ENCODE results near the gene TSC2.
A peak's percentile ranks its signal among the peaks of the same experiment; 100 is the strongest.

Gene TSC2

DNA sequence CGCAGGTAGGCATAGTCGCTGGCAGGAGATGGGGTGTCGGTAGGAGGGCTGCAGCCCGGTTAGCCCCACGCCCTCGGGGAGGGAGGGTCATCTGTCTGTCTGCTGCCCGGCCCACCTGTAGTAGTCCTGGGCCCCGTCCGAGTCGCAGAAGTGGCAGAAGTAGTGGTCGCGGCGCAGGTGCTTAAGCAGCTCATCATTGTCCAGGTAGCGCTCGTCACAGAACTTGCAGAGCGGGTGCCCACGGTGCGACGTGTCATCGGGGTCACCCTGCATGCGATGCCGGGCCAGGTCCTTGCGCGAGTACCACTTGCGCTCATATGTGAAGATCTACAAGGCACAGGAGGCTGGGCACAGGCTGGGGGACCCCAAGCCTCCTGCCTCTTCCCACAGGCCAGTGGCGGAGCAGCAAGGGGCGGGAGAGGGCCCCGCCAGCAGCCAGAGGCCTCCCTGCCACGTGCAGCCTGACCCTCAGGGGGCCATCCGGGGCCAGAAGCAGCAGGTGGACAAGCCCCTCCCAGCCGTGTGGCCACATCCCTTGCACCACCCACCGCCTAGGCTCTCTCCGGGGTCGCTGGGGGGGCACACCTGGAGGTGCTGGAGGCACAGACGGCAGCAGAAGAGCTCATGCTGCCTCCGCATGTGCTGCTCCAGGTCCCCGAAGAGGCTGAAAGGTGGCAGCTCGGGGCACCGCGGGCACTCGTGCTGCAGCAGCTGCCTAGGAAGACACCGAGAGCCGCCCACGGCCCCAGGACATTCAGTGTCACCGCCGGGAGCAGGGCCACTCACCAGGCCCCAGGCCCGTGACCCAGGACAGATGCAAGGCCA lies 45.2 kb upstream of the TSC2 start:
- TF ChIP-seq, protein P1, sequence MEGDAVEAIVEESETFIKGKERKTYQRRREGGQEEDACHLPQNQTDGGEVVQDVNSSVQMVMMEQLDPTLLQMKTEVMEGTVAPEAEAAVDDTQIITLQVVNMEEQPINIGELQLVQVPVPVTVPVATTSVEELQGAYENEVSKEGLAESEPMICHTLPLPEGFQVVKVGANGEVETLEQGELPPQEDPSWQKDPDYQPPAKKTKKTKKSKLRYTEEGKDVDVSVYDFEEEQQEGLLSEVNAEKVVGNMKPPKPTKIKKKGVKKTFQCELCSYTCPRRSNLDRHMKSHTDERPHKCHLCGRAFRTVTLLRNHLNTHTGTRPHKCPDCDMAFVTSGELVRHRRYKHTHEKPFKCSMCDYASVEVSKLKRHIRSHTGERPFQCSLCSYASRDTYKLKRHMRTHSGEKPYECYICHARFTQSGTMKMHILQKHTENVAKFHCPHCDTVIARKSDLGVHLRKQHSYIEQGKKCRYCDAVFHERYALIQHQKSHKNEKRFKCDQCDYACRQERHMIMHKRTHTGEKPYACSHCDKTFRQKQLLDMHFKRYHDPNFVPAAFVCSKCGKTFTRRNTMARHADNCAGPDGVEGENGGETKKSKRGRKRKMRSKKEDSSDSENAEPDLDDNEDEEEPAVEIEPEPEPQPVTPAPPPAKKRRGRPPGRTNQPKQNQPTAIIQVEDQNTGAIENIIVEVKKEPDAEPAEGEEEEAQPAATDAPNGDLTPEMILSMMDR (conservative IDR thresholded peaks at IDR 0.05), result no peak
- no peak overlapping the region for H3K27ac ChIP-seq

DNA sequence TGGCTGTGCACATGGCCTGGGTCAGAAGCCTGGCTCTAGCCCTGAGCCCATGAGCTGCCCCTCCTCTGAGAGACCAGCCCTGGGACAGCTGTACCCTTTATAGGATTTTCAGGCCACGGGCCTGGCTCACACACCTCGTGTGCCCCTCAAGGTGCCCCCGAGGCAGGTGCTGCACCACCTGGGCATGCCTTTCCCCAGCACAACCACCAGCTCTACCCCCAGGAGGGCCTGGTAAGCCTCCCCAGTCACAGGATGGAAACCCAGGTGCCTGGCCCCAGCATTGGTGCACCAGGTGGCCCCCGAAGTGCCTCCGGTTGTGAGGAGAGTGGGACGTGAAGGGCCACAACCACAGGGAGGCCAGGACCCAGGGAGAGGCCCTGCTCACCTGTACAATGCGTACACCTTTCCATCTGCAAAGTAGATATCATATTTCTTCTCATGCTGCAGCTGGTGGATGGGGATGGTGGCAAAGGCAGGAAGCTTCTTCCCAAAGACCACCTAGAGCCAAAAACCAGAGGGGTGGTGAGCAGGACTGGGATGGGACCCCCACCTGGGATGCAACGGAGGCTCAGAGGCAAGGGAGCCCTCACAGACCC lies 44.5 kb upstream of the TSC2 start:
- H3K27ac ChIP-seq, result peak overlapping the region; percentile 67; the same call in 1 of the 2 replicates
- TF ChIP-seq, protein P1 (conservative IDR thresholded peaks at IDR 0.05), result no peak

DNA sequence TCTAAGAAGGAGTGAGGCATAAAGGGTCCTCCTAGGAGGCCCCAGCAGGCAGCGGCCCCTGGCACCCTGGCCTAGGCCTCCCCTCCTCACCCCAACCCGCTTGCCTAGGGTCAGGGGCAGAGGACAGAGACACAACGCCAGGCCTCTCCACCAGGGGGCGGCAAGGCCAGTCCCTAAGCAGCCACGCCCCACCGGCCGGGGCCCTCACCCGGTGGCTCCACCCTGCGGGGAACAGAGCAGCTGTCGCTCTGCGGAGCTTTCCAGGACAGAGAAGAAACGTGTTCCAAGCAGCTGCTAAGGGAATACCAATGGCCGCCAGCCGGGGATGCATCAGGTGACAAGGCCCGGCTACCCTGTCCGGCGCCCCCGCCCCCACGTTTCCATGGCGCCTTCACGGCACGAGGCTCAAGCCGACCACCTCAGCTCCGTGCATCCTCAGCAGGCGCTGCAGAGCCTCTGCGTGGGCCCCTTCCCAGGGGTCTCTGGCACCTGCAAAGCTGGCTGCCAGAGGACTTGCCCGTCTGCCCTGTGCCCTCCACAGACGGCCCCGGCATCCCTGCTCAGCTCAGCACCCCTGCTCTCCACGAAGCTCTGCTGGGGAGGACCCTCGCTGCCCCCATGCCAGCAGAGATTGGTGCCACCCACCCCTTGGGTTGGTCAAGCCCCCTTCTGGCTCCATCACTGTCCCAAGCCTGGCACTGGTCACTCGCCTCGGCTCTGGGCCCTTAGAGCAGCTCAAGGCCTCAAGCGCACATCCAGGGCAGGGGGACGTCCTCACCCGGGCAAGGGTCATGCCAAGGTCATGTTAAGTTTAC lies 43.8 kb upstream of the TSC2 start:
- H3K27ac ChIP-seq, result peak overlapping the region; percentile 67
- TF ChIP-seq, protein P1 (conservative IDR thresholded peaks at IDR 0.05), result peak; percentile 91

DNA sequence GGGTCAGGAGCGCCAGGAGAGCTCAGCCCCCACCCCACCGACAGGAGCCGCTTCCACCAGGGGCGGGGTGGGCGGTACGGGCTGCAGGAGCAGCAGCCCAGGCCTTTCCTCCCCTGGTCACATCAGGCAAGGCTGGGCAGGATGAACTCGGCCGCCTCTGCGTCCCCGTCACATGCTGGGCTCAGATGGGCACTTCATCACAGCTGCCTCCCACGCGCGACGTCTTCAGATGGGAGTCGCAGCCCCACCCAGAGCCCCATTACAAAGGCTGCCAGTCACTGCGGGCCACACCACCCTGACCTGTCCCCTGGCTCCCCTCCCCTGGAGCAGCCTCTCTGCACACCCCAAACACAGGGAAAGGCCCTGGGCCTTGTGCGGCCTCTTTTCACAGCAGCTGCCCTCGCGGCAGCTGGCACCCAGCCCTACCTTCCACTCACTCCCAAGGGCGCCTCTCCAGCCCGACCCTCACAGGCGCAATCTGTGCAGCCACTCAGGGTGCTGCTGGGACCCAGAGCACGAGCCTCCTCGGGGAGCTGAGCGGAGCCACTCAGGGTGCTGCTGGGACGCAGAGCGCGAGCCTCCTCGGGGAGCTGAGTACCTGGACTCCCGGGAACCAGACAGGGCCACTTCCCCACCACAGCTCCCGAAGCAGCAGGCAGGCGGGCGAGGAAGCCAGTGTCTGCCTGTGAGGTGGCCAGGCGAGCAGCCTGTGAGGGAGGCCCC lies 42.8 kb upstream of the TSC2 start:
- TF ChIP-seq, protein P1 (conservative IDR thresholded peaks at IDR 0.05), result no peak
- peak overlapping the region; percentile 67 for H3K27ac ChIP-seq

DNA sequence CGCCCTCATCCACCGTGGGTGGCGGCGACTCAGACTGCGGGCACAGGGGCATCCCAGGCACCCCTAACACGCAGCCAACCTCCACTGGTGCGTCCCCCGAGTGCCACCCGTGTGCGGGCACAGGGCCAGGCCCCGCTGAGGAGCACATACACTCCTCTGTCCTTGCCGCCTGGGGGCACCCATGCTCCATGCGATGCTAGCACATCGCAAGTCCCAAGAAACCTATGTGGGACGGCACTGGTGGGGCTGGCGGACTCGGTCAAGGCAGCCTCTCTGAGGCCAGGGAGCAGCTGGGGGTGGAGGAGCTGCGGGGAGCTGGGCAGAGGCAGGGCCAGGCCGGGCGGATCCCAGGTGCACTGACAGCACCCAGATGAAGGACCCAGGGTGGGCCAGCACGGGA lies 42.1 kb upstream of the TSC2 start:
- H3K27ac ChIP-seq, result peak overlapping the region; percentile 67
- TF ChIP-seq, protein P1 (conservative IDR thresholded peaks at IDR 0.05), result no peak

DNA sequence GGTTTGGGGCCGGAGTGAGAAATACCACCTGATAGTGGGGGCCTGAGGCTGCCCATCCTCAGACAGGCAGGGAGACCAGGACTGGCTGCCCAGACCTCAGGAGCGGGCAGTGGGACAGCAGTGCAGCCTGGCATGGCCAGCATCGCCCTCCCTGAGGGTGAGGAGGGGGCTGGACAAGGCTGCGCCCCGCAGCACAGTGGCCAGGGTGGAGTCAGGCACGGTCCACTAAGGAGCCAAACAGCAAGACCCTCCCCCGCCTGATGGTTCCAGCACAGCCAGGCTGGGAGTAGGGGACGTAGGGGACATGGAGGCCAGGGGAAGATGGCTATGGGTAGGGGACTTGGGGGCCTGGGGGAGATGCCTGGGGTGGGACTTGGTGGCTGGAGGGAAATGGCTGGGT lies 41.5 kb upstream of the TSC2 start:
- TF ChIP-seq, protein P1 (conservative IDR thresholded peaks at IDR 0.05), result no peak

More for the DNA sequence above, 41.5 kb upstream of the TSC2 start:
- peak overlapping the region; percentile 67; the same call in 1 of the 2 replicates for H3K27ac ChIP-seq
